Coronary artery (tissue), 2 donors: ENCODE measurements around the gene MRI1.

Source experiments
- DNase-seq: peaks from one replicate; pipeline ENCODE4 v3.0.0-alpha.2; 2017; ENCODE audit warnings: low spot score
- H3K27ac ChIP-seq, 2 donors: fragments of 200-600 bp; sonication (generic); one replicate each; pipeline ENCODE4 v1.5.1; 2016 to 2019
- H3K4me3 ChIP-seq: fragments of 200-600 bp; sonication (generic); 2 replicates; pipeline ENCODE4 v1.5.1; 2016; ENCODE audit warnings: mild to moderate bottlenecking, moderate library complexity
- TF ChIP-seq, protein P1 (sequence below): fragments of 200-600 bp; sonication (generic); IDR thresholded peaks from one replicate; pipeline ENCODE4 v1.5.1; 2019; ENCODE audit warnings: antibody characterized with exemption

Gene MRI1

DNA sequence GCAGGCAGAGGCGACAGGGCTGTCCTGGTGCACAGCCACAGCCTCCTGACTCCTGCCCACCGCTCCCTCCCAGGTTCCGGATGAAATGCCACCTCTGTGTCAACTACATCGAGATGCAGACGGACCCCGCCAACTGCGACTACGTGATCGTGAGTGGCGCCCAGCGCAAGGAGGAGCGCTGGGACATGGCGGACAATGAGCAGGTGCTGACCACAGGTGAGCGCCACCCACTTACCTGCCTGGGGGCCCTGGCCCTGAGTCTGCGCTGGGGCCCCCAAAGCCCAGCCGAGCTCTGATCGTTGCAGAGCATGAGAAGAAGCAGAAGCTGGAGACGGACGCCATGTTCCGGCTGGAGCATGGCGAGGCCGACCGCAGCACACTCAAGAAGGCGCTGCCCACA is 5.5 kb upstream of the MRI1 start:
- DNase-seq, result no peak
- TF ChIP-seq, protein P1, sequence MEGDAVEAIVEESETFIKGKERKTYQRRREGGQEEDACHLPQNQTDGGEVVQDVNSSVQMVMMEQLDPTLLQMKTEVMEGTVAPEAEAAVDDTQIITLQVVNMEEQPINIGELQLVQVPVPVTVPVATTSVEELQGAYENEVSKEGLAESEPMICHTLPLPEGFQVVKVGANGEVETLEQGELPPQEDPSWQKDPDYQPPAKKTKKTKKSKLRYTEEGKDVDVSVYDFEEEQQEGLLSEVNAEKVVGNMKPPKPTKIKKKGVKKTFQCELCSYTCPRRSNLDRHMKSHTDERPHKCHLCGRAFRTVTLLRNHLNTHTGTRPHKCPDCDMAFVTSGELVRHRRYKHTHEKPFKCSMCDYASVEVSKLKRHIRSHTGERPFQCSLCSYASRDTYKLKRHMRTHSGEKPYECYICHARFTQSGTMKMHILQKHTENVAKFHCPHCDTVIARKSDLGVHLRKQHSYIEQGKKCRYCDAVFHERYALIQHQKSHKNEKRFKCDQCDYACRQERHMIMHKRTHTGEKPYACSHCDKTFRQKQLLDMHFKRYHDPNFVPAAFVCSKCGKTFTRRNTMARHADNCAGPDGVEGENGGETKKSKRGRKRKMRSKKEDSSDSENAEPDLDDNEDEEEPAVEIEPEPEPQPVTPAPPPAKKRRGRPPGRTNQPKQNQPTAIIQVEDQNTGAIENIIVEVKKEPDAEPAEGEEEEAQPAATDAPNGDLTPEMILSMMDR, result no peak
- Histone ChIP-seq H3K27ac (no peak overlapping the region), H3K4me3 (no peak overlapping the region)

DNA sequence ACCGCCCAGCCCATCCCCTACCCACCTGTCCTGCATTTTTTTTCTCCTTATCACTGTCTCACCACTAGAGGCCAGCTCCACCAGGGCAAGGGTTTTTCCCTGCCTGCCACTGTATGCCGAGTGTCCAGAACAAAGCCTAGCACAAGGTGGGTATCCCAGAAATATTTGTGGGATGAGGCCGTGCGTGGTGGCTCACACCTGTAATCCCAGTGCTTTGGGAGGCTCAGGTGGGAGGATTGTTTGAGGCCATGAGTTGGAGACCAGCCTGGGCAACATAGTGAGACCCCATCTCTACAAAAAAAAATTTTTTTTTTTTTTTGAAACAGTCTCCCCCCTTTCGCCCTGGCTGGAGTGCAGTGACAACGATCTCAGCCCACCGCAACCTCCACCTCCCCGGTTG is 2.9 kb upstream of the MRI1 start:
- DNase-seq, result no peak
- TF ChIP-seq, protein P1, result no peak
- Histone ChIP-seq H3K27ac (no peak overlapping the region), H3K4me3 (no peak overlapping the region)

DNA sequence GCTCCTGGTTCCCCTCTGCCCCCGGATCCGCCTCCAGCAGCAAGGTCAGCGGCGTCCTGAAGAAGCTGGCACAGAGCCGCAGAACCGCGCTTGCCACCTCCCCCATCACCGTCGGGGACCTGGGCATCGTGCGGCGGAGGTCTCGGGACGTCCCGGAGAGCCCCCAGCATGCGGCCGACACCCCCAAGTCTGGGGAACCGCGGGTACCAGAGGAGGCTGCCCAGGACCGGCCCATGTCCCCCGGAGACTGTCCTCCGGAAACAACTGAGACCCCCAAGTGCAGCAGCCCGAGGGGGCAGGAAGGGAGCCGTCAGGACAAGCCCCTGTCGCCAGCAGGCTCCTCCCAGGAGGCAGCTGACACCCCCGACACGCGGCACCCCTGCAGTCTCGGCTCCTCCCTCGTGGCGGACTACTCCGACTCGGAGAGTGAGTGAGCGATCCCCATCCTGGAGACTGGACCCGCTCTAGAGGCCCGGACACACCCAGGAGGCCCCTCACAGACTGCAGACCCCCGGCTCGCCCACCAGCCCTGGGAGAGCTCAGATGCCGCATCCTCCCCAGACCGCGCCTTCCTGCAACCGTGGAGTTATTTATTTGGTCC is 1.6 kb upstream of the MRI1 start:
- Histone ChIP-seq H3K4me3 (no peak overlapping the region), H3K27ac (no peak overlapping the region)
- TF ChIP-seq, protein P1, result no peak
- DNase-seq, result no peak

DNA sequence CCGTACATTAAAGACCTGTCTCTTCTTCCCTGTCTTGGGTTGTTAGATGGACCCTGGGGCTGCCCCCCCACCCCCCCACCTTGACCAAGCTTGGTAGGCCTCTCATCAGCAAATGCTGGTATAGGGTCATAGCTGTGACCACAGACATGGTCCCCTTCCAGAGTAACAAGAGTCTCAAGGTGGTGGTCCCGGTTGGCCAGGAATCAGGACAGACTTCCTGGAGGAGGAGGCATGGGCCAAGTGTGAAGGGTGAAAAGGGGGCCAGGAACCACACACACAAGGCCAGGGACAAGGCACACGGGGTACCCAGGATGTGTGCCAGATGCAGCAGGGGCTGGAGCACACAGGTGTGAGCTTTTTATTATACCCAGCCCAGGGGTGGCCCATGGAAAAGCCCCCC is 1.1 kb upstream of the MRI1 start:
- no peak for DNase-seq
- Histone ChIP-seq H3K4me3 (no peak overlapping the region), H3K27ac (no peak overlapping the region)
- TF ChIP-seq, protein P1, result no peak

DNA sequence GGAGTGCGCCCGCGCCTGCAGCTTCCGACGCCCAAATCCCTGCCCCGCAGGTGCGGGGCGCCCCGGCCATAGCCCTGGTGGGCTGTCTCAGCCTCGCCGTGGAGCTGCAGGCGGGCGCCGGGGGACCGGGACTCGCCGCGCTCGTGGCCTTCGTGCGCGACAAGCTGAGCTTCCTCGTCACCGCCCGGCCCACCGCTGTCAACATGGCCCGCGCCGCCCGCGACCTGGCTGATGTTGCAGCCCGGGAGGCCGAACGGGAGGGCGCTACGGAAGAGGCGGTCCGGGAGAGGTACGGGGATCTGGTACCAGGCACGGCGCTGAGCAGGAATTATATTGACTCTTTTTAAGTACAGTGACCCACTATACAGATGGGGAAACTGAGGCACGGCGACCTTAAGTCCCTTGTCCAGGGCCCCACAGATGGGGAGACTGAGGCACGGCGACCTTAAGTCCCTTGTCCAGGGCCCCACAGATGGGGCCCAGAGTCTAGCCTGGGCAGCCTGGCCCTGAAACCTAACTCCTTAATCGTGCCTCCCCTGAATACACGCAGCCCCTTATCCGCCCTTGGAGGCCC is 586 bp downstream of the MRI1 start:
- Histone ChIP-seq H3K27ac (peak overlapping the region; percentile 78 to 91), H3K4me3 (peak overlapping the region; percentile 98)
- no peak for DNase-seq
- TF ChIP-seq, protein P1, result no peak

DNA sequence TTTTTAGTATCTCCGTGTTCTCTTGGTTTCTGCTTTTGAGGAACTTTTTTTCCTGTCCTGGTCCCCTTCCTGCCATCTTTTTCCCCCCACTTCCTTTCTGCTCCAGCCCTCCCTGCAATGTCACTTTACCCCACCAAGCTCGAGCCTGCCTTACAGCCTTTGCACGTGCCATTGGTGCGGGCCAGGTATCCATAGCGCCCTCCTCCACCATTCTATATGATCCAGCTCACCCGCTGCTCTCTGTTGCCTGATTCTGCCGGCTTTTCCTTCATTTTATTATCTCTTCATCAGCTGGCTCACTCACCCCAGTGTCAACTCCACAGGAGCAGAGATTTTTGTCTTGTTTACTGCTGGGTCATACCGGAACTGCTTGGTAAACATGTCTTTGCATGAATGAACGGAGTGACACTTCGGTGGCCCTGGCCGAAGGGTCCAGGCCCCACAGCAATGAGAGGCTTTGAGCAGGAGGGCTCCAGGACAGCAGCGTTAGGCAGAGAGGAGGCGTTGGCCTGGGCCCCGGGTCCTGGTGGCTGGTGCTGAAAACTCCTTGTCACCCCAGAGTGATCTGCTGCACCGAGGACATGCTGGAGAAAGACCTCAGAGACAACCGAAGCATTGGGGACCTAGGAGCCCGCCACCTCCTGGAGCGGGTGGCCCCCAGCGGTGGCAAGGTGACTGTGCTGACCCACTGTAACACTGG is 1.2 kb downstream of the MRI1 start:
- Histone ChIP-seq H3K27ac (peak overlapping the region in 1 of 2 donors; percentile 91), H3K4me3 (peak overlapping the region; percentile 98)
- TF ChIP-seq, protein P1, result no peak
- DNase-seq, result no peak

DNA sequence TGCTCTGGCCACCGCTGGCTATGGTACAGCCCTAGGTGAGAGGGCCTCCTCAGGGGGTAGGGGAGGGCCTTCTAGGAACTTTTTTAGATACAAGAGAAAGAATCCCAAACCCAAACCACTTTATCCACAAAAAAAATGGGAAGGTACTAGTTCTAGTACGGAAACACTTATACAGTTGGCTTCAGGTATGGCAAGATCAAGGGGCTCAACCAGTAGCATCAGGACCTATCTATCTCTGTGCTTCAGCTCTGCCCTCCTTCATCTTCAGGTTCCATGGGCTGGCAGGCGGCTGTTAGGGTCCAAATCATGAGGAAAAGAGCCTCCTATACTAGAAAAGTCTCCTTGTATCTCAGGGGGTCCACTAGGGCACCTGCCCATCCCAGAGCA is 1.8 kb downstream of the MRI1 start:
- no peak for DNase-seq
- H3K4me3 ChIP-seq, result no peak overlapping the region
- peak overlapping the region in 1 of 2 donors; percentile 91 for H3K27ac ChIP-seq
- TF ChIP-seq, protein P1, result no peak
